Measurements from ENCODE around the gene KCNJ14.

GRCh38 chr19:48451624-48452023, 3.8 kb upstream of the KCNJ14 start:
- no peak for TF ChIP-seq PATZ1 (CRISPR knock-in tag; IDR thresholded peaks at IDR 0.05; ENCODE audit: borderline replicate concordance)
- TF ChIP-seq GLIS3 (CRISPR knock-in tag; IDR thresholded peaks at IDR 0.05), result no peak
- TF ChIP-seq TCF4 (CRISPR knock-in tag; IDR thresholded peaks at IDR 0.05; ENCODE audit: borderline replicate concordance), result no peak
- no peak for TF ChIP-seq ZFP30 (CRISPR knock-in tag; IDR thresholded peaks at IDR 0.05)
- TF ChIP-seq CSDC2 (CRISPR knock-in tag; IDR thresholded peaks at IDR 0.05), result no peak
- TF ChIP-seq ESRRG (CRISPR knock-in tag; IDR thresholded peaks at IDR 0.05), result no peak
- TF ChIP-seq ARNTL (CRISPR knock-in tag; IDR thresholded peaks at IDR 0.05; ENCODE audit: borderline replicate concordance, low read depth), result no peak
- TF ChIP-seq TSHZ2 (CRISPR knock-in tag; IDR thresholded peaks at IDR 0.05), result no peak
- TF ChIP-seq ZFP3 (CRISPR knock-in tag; IDR thresholded peaks at IDR 0.05), result no peak
- TF ChIP-seq POU6F1 (CRISPR knock-in tag; IDR thresholded peaks at IDR 0.05; ENCODE audit: borderline replicate concordance, low read depth), result no peak
